Effector memory CD8-positive, alpha-beta T cell (primary cell): Measurements from ENCODE around the gene KCNQ1OT1.

Experiments
- ATAC-seq: fragments of 150-1000 bp; cut with Tn5 transposase; replicated peaks from 2 replicates; pipeline ENCODE4 v1.10.0; 2021; ENCODE audit warnings: mild to moderate bottlenecking, moderate library complexity
- DNase-seq, 3 experiments: peaks; one replicate each; pipeline ENCODE4 v3.0.0; 2021
- H3K27ac Mint-ChIP-seq, 2 donors: one replicate each; pipeline ENCODE4 v1.8.0; 2022; ENCODE audit warnings: mild to moderate bottlenecking in 2 of 2, mixed read lengths in 2 of 2, moderate library complexity in 2 of 2
- H3K27me3 Mint-ChIP-seq, 2 donors: one replicate each; pipeline ENCODE4 v1.8.0; 2022; ENCODE audit warnings: mixed read lengths in 2 of 2
- H3K36me3 Mint-ChIP-seq: one replicate; pipeline ENCODE4 v1.8.0; 2022; ENCODE audit warnings: mild to moderate bottlenecking, moderate library complexity, mixed read lengths; ENCODE audit not compliant: insufficient read depth
- H3K4me1 Mint-ChIP-seq, 2 donors: one replicate each; pipeline ENCODE4 v1.8.0; 2022; ENCODE audit warnings: low read depth in 2 of 2, mixed read lengths in 2 of 2
- H3K4me3 Mint-ChIP-seq, 2 donors: one replicate each; pipeline ENCODE4 v1.8.0; 2022; ENCODE audit warnings: mild to moderate bottlenecking in 2 of 2, mixed read lengths in 2 of 2, moderate library complexity in 2 of 2
- H3K9me3 Mint-ChIP-seq, 2 donors: one replicate each; pipeline ENCODE4 v1.8.0; 2022; ENCODE audit warnings: mixed read lengths in 2 of 2

The KCNQ1OT1 gene

GRCh38 chr11:2665526-2666400 is 34.0 kb downstream of the KCNQ1OT1 start:
- no peak overlapping the region for H3K4me3 Mint-ChIP-seq
- H3K27ac Mint-ChIP-seq = no peak overlapping the region
- H3K36me3 Mint-ChIP-seq = peaks cover 5% of the 10 kb centered on the region
- ATAC-seq = no peak
- no peaks in the 10 kb centered on the region for H3K4me1 Mint-ChIP-seq
- peaks cover 0 to 6% of the 10 kb centered on the region in 2 donors for H3K9me3 Mint-ChIP-seq
- peaks cover 0 to 5% of the 10 kb centered on the region in 2 donors for H3K27me3 Mint-ChIP-seq
- DNase-seq = no peak

- no peaks in the 10 kb centered on the region for H3K4me1 Mint-ChIP-seq
- ATAC-seq (no peak), DNase-seq (no peak)
- H3K27ac Mint-ChIP-seq = no peak overlapping the region
- no peak overlapping the region for H3K4me3 Mint-ChIP-seq
- H3K36me3 Mint-ChIP-seq = peaks cover 5% of the 10 kb centered on the region
- H3K27me3 Mint-ChIP-seq = peaks cover 0 to 5% of the 10 kb centered on the region in 2 donors
- H3K9me3 Mint-ChIP-seq = peaks cover 0 to 8% of the 10 kb centered on the region in 2 donors
Measured at GRCh38 chr11:2664791-2665525, 34.8 kb downstream of the KCNQ1OT1 start.

GRCh38 chr11:2664376-2664775 is 35.4 kb downstream of the KCNQ1OT1 start:
- Mint-ChIP-seq H3K27me3 (peaks cover 0 to 5% of the 10 kb centered on the region in 2 donors), H3K4me1 (no peaks in the 10 kb centered on the region), H3K4me3 (no peak overlapping the region), H3K27ac (no peak overlapping the region), H3K9me3 (peaks cover 0 to 8% of the 10 kb centered on the region in 2 donors), H3K36me3 (peaks cover 5% of the 10 kb centered on the region)
- DNase-seq (no peak), ATAC-seq (no peak)

- peaks cover 0 to 8% of the 10 kb centered on the region in 2 donors for H3K9me3 Mint-ChIP-seq
- H3K4me1 Mint-ChIP-seq = no peaks in the 10 kb centered on the region
- peaks cover 5% of the 10 kb centered on the region for H3K36me3 Mint-ChIP-seq
Measured at GRCh38 chr11:2663915-2664314, 35.9 kb downstream of the KCNQ1OT1 start.

GRCh38 chr11:2663506-2663905 is 36.3 kb downstream of the KCNQ1OT1 start:
- Mint-ChIP-seq H3K9me3 (peaks cover 0 to 8% of the 10 kb centered on the region in 2 donors), H3K4me1 (no peaks in the 10 kb centered on the region), H3K27me3 (peaks cover 0 to 5% of the 10 kb centered on the region in 2 donors), H3K4me3 (no peak overlapping the region), H3K27ac (no peak overlapping the region), H3K36me3 (peaks cover 5% of the 10 kb centered on the region)
- no peak for ATAC-seq
- DNase-seq = no peak

More at GRCh38 chr11:2663915-2664314, 35.9 kb downstream of the KCNQ1OT1 start:
- Mint-ChIP-seq H3K27me3 (peaks cover 0 to 5% of the 10 kb centered on the region in 2 donors), H3K4me3 (no peak overlapping the region), H3K27ac (no peak overlapping the region)
- DNase-seq = no peak
- no peak for ATAC-seq

DNA sequence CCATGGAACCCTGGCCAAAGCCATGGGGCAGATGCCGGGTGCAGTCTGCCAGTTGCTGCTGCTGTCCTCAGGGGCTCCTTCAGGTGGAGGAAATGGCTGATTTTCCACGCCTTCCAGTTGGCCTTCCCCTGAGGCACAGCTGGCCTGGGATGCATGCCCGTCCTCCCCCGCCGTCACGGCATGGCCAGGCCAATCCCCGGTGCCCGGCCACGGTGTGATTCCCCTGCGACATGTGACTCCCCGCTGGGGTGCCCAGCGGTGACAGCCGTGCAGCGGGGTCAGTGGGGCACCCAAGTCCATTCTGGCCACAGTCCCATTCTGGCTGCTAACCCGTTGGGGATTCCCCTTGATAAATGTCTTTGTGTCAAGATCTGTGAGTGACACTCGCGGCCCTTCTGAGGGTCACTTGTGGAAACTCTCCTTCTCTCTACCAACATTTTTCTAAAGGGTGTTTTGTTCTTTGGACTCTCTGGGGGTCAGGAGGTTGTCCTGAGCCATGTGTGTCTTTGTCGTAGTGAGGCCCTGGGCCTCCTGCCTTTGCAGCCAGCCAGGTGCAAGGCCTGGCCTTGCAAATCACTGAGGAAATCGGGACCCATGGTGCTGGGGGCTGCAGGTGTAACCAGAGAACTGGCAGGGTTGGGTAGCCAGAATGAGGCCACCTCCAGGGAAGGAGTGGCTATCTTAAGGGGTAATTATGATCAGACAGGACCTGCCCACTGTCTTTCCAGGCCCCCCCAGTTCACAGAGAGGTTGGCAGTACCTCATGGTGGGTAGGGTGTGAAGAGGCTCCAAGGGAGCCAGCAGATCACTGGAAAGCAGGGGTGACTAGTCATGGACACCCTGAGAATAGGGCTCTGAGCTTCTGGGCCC is 37.1 kb downstream of the KCNQ1OT1 start:
- DNase-seq (no peak), ATAC-seq (no peak)
- Mint-ChIP-seq H3K36me3 (peaks cover 5% of the 10 kb centered on the region), H3K27ac (no peak overlapping the region), H3K4me3 (no peak overlapping the region), H3K27me3 (peaks cover 0 to 5% of the 10 kb centered on the region in 2 donors), H3K4me1 (no peaks in the 10 kb centered on the region), H3K9me3 (peaks cover 0 to 8% of the 10 kb centered on the region in 2 donors)

DNA sequence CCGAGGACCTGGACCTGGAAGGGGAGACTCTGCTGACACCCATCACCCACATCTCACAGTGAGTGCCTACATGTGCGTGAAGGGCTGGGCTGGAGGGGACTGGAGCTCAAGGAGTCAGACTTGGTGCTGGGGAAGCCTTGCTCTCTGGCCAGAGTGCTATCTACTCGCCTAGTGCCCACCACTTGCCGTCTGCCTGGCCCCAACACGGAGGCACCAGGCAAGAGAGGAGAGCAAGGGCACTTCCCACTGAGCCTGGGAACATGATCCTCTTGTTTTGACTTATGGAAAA is 37.8 kb downstream of the KCNQ1OT1 start:
- Mint-ChIP-seq H3K9me3 (peaks cover 0 to 8% of the 10 kb centered on the region in 2 donors), H3K27ac (no peak overlapping the region), H3K27me3 (peaks cover 0 to 5% of the 10 kb centered on the region in 2 donors), H3K36me3 (peaks cover 5% of the 10 kb centered on the region), H3K4me1 (no peaks in the 10 kb centered on the region), H3K4me3 (no peak overlapping the region)
- DNase-seq (no peak), ATAC-seq (no peak)

DNA sequence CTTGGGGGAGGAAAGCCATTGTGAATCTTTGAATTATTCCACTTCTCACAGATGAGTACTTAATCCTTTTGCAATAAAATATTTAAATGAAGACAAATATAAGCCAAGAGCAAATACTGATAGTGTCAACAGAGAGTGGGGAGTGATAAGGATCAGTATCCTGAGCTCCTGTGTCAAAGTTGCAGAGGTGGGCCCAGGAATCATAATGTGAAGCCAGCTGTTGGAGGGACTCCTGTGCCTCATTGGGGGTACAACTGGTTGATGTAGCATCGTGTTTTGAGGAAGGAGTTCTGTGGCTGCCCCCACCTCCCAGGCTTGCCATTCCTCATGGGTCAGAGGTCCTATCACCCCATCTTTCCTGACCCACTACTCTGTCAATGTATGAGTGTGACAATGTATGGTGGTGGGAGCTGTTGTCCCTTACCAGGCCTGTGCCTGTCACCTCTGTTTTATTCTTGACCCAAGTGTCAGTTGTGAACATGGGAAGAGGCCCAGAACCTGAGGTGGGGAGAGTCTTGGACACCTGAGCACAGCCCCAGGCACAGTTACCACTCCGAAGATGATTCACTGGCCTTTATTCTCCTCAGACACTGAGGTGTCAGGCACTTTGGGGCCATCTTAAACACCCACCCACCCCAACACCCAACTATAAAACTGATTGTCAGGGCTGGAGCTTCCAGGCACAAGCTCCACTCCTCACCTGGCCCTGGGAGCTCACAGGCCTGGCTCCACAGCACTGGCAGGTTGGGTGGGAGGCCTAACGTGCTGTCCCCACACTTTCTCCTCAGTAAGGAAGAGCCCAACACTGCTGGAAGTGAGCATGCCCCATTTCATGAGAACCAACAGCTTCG is 38.4 kb downstream of the KCNQ1OT1 start:
- Mint-ChIP-seq H3K36me3 (peaks cover 5% of the 10 kb centered on the region), H3K4me3 (no peak overlapping the region), H3K4me1 (no peaks in the 10 kb centered on the region), H3K27me3 (peaks cover 0 to 5% of the 10 kb centered on the region in 2 donors), H3K27ac (no peak overlapping the region), H3K9me3 (peaks cover 0 to 8% of the 10 kb centered on the region in 2 donors)
- ATAC-seq = no peak
- DNase-seq = no peak

- no peak for ATAC-seq
- Mint-ChIP-seq H3K27ac (no peak overlapping the region), H3K4me3 (no peak overlapping the region), H3K36me3 (peaks cover 5% of the 10 kb centered on the region), H3K27me3 (peaks cover 6 to 13% of the 10 kb centered on the region in 2 donors), H3K9me3 (peaks cover 0 to 8% of the 10 kb centered on the region in 2 donors), H3K4me1 (no peaks in the 10 kb centered on the region)
- no peak for DNase-seq
Measured at GRCh38 chr11:2660357-2660939, 39.3 kb downstream of the KCNQ1OT1 start.

DNA sequence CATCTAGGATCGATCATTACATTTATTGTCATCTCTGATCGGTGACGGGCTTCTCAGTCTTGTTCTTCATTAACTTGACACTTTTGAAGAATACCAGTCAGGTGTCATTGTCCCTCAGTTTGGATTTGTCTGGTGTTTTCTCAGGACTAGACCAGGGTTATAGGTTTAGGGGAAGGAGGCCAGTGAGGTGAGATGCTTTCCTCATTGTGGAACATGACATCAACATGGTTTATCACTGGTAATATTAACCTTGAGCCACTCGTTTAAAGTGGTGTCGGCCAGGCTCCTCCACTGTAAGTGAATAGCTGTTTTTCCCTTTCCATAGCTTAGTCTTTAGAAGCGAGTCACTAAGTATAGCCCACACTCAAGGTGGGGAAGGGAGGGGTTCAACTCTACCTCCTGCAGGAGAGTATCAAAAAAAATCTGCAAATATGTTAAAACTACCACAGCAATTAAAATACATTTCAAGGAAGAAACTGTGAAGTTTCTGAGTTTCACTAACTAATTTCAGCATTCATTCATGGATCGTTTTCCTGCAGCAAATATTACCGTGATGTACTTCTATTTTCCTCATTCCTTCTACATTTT is 42.0 kb downstream of the KCNQ1OT1 start:
- Mint-ChIP-seq H3K27ac (no peak overlapping the region), H3K9me3 (peaks cover 0 to 8% of the 10 kb centered on the region in 2 donors), H3K4me3 (no peak overlapping the region), H3K27me3 (peaks cover 11 to 17% of the 10 kb centered on the region in 2 donors), H3K36me3 (peaks cover 5% of the 10 kb centered on the region), H3K4me1 (no peaks in the 10 kb centered on the region)
- no peak for DNase-seq
- no peak for ATAC-seq

- Mint-ChIP-seq H3K4me1 (no peaks in the 10 kb centered on the region), H3K4me3 (no peak overlapping the region), H3K27ac (no peak overlapping the region), H3K36me3 (peaks cover 5% of the 10 kb centered on the region), H3K9me3 (peaks cover 0 to 8% of the 10 kb centered on the region in 2 donors), H3K27me3 (peaks cover 13 to 21% of the 10 kb centered on the region in 2 donors)
- ATAC-seq (no peak), DNase-seq (no peak)
Measured at GRCh38 chr11:2656859-2657258, 42.9 kb downstream of the KCNQ1OT1 start.
